SU-DHL-6 (cell line): Measurements from ENCODE around the gene KCTD16.

Experiments used
- CTCF ChIP-seq: fragments of 200-600 bp; sonication (generic); IDR thresholded peaks from one replicate; pipeline ENCODE4 v1.5.1; 2017; ENCODE audit warnings: antibody characterized with exemption, mild to moderate bottlenecking, low read length, moderate library complexity; ENCODE audit not compliant: insufficient read depth, poor library complexity, severe bottlenecking
- EZH2phosphoT487 ChIP-seq: fragments of 200-600 bp; sonication (generic), shearing (Covaris generic); conservative IDR thresholded peaks from 2 replicates; pipeline ENCODE4 v1.6.1; 2018; ENCODE audit warnings: mild to moderate bottlenecking, antibody characterized with exemption, low read length, moderate library complexity, mixed read lengths

- TF ChIP-seq CTCF = no peak
- no peak for TF ChIP-seq EZH2phosphoT487
Observed at GRCh38 chr5:144469106-144469505, 298.4 kb downstream of the KCTD16 start.
